IMR-90 (cell line): ENCODE results near the gene SRPK2. TPM values are rescaled to one million over a fixed set of nuclear protein-coding genes. Genes with fewer than 3 reads are reported as not detected.

Experiments used
- ATAC-seq: fragments of 200-7000 bp; cut with Tn5 transposase; 2 replicates; pipeline ENCODE4 v1.9.1; 2020; ENCODE audit warnings: low read depth, mild to moderate bottlenecking, moderate library complexity
- BruUV-seq: library from RNA; stranded (reverse); fragments of 400-500 nt; replicated peaks from 2 replicates; lab custom pipeline; 2021; lab: Mats Ljungman, UMichigan
- CTCF ChIA-PET: fragments of 300-600 bp; formaldehyde crosslinking; extraction: SDS; loops from one replicate; lab custom pipeline; 2021; ENCODE audit warnings: antibody characterized with exemption; lab: Yijun Ruan, JAX
- POLR2A ChIA-PET: fragments of 300-600 bp; sonication (Branson Sonifier 250); formaldehyde crosslinking; loops from one replicate; lab custom pipeline; 2022; ENCODE audit warnings: antibody characterized with exemption; ENCODE audit not compliant: unreplicated experiment; lab: Charles Lee
- DNase-seq: peaks from one replicate; pipeline ENCODE4 v3.0.0; 2013
- H2AFZ ChIP-seq: replicated peaks from 2 replicates; pipeline ENCODE3; 2013; ENCODE audit warnings: low read length, mild to moderate bottlenecking; ENCODE audit not compliant: poor library complexity
- H2AK5ac ChIP-seq: 2 replicates; pipeline ENCODE4 v1.6.1; 2013; ENCODE audit warnings: low read depth, low read length, inconsistent platforms
- H2AK9ac ChIP-seq: replicated peaks from 2 replicates; pipeline ENCODE3; 2013; ENCODE audit warnings: mild to moderate bottlenecking, low read depth, low read length, moderate library complexity; ENCODE audit not compliant: poor library complexity
- H2BK120ac ChIP-seq: 2 replicates; pipeline ENCODE4 v1.6.1; 2013; ENCODE audit warnings: low read depth, low read length, inconsistent platforms
- H2BK15ac ChIP-seq: 3 replicates; pipeline ENCODE4 v1.6.1; 2013; ENCODE audit warnings: low read depth, low read length, inconsistent platforms
- H2BK20ac ChIP-seq: 2 replicates; pipeline ENCODE4 v1.6.1; 2013; ENCODE audit warnings: low read depth, mild to moderate bottlenecking, inconsistent platforms, low read length, moderate library complexity
- H2BK5ac ChIP-seq: 2 replicates; pipeline ENCODE4 v1.6.1; 2013; ENCODE audit warnings: mild to moderate bottlenecking, low read depth, low read length, inconsistent platforms; ENCODE audit not compliant: poor library complexity, severe bottlenecking
- H3K14ac ChIP-seq: replicated peaks from 2 replicates; pipeline ENCODE4 v1.6.1; 2013; ENCODE audit warnings: low read depth, low read length, inconsistent platforms
- H3K18ac ChIP-seq: 2 replicates; pipeline ENCODE4 v1.6.1; 2013; ENCODE audit warnings: low read depth, low read length, control low read depth
- H3K23ac ChIP-seq: 2 replicates; pipeline ENCODE4 v1.6.1; 2013; ENCODE audit warnings: low read depth, low read length, inconsistent platforms
- H3K27ac ChIP-seq: 2 replicates; pipeline ENCODE4 v1.5.1; 2013; ENCODE audit warnings: mild to moderate bottlenecking, control low read depth, low read length; ENCODE audit not compliant: insufficient read depth
- H3K27me3 ChIP-seq: 2 replicates; pipeline ENCODE4 v1.6.1; 2013; ENCODE audit warnings: low read length; ENCODE audit not compliant: control insufficient read depth, insufficient read depth
- H3K36me3 ChIP-seq: 2 replicates; pipeline ENCODE4 v1.6.1; 2013; ENCODE audit warnings: low read length, mixed read lengths; ENCODE audit not compliant: control insufficient read depth, insufficient read depth
- H3K4ac ChIP-seq: 2 replicates; pipeline ENCODE4 v1.6.1; 2013; ENCODE audit warnings: low read depth, low read length, inconsistent platforms
- H3K4me1 ChIP-seq: 2 replicates; pipeline ENCODE4 v1.6.1; 2013; ENCODE audit warnings: low read length, mixed read lengths; ENCODE audit not compliant: control insufficient read depth, insufficient read depth
- H3K4me2 ChIP-seq: 2 replicates; pipeline ENCODE4 v1.6.1; 2013; ENCODE audit warnings: low read depth, mild to moderate bottlenecking, control low read depth, low read length, moderate library complexity
- H3K4me3 ChIP-seq: 2 replicates; pipeline ENCODE4 v1.5.1; 2013; ENCODE audit warnings: low read depth, mild to moderate bottlenecking, control low read depth, low read length, moderate library complexity; ENCODE audit not compliant: insufficient read depth
- H3K56ac ChIP-seq: 2 replicates; pipeline ENCODE4 v1.6.1; 2013; ENCODE audit warnings: low read length, inconsistent platforms; ENCODE audit not compliant: insufficient read depth; ENCODE audit errors: extremely low read depth
- H3K79me1 ChIP-seq, 2 experiments: 2 replicates each; pipeline ENCODE4 v1.6.1; 2013; ENCODE audit warnings: low read length in 2 of 2, inconsistent platforms in 1 of 2, low read depth in 1 of 2
- H3K9ac ChIP-seq: 2 replicates; pipeline ENCODE4 v1.6.1; 2013; ENCODE audit warnings: low read depth, low read length, control low read depth
- H3K9me1 ChIP-seq: 2 replicates; pipeline ENCODE4 v1.6.1; 2013; ENCODE audit warnings: low read length, inconsistent platforms; ENCODE audit not compliant: insufficient read depth
- H3K9me3 ChIP-seq: 2 replicates; pipeline ENCODE4 v1.6.1; 2013; ENCODE audit warnings: low read length; ENCODE audit not compliant: control insufficient read depth, insufficient read depth
- H4K20me1 ChIP-seq: 2 replicates; pipeline ENCODE4 v1.6.1; 2013; ENCODE audit warnings: low read length, inconsistent platforms; ENCODE audit not compliant: insufficient read depth
- H4K5ac ChIP-seq: 2 replicates; pipeline ENCODE4 v1.6.1; 2013; ENCODE audit warnings: mild to moderate bottlenecking, low read depth, low read length, control low read depth
- H4K8ac ChIP-seq, 2 experiments: 2 replicates each; pipeline ENCODE4 v1.6.1; 2013; ENCODE audit warnings: low read depth in 2 of 2, low read length in 2 of 2, control low read depth in 1 of 2, inconsistent platforms in 1 of 2
- H4K91ac ChIP-seq: 2 replicates; pipeline ENCODE4 v1.6.1; 2013; ENCODE audit warnings: low read depth, low read length, inconsistent platforms; ENCODE audit not compliant: insufficient read depth
- BHLHE40 ChIP-seq: fragments of 150-350 bp; IDR thresholded peaks from 2 replicates; pipeline ENCODE4 v1.6.1; 2016; ENCODE audit warnings: mild to moderate bottlenecking, low read depth, low read length
- CEBPB ChIP-seq: IDR thresholded peaks from 2 replicates; pipeline ENCODE4 v1.6.1; 2012; ENCODE audit warnings: low read depth, low read length, improper control_type of control experiment
- CHD1 ChIP-seq: IDR thresholded peaks from 2 replicates; pipeline ENCODE4 v1.6.1; 2012; ENCODE audit warnings: low read depth, low read length, improper control_type of control experiment
- MXI1 ChIP-seq: IDR thresholded peaks from 2 replicates; pipeline ENCODE4 v1.6.1; 2012; ENCODE audit warnings: low read depth, mild to moderate bottlenecking, low read length, moderate library complexity, borderline replicate concordance
- SMC3 ChIP-seq: fragments of 150-350 bp; IDR thresholded peaks from 2 replicates; pipeline ENCODE4 v1.6.1; 2016; ENCODE audit warnings: low read depth, mild to moderate bottlenecking, antibody characterized with exemption, low read length, moderate library complexity
- WGBS, 2 experiments: methylation state at CpG; one replicate each; pipeline versions ENCODE4 v1.1.5 to v1.1.7; 2013; ENCODE audit warnings: missing lambda C conversion rate in 2 of 2; ENCODE audit not compliant: insufficient read length in 1 of 2; ENCODE audit errors: extremely low coverage in 2 of 2; 5-methylcytosine and 5-hydroxymethylcytosine counted together
- dilution Hi-C: fragments of 300-500 bp; cut with HindIII; formaldehyde crosslinking; loops from one replicate; pipeline ENCODE4 v1.14.3; 2018; ENCODE audit warnings: low sequenced_read_pairs; ENCODE audit not compliant: unreplicated experiment
- in situ Hi-C: fragments of 300-500 bp; cut with MboI; formaldehyde crosslinking; loops from 3 replicates; pipeline ENCODE4 v1.14.3; 2019; ENCODE audit warnings: low sequenced_read_pairs, inconsistent platforms, mixed read lengths
- intact Hi-C: fragments of 100-400 bp; cut with micrococcal nuclease; formaldehyde crosslinking; loops from 2 replicates; pipeline ENCODE4 v1.10.0; 2022
- polyA plus RNA-seq, 3 experiments: library from polyadenylated mRNA; depleted of rRNA; stranded (reverse); fragments of >200 nt; gene quantifications; 2 replicates each; pipeline ENCODE4 v1.2.3, GENCODE V29; 2012; ENCODE audit warnings: low replicate concordance in 1 of 3
- total RNA-seq: library from RNA; depleted of rRNA; stranded (reverse); fragments of >200 nt; gene quantifications from 2 replicates; pipeline ENCODE4 v1.2.3, GENCODE V29; 2012
- TF ChIP-seq, protein P1 (sequence below): fragments of 150-350 bp; IDR thresholded peaks from 2 replicates; pipeline ENCODE4 v1.6.1; 2016; ENCODE audit warnings: low read depth, mild to moderate bottlenecking, low read length, moderate library complexity, borderline replicate concordance
- TF ChIP-seq, protein P2 (sequence below): conservative IDR thresholded peaks from 2 replicates; pipeline ENCODE4 v1.5.1; 2012; ENCODE audit warnings: mild to moderate bottlenecking, low read depth, low read length, improper control_type of control experiment

Gene SRPK2
- total and polyA plus RNA-seq, 2 of the 4 experiments (the other 2 are of a cell fraction) = 13.2 to 33.0 TPM

DNA sequence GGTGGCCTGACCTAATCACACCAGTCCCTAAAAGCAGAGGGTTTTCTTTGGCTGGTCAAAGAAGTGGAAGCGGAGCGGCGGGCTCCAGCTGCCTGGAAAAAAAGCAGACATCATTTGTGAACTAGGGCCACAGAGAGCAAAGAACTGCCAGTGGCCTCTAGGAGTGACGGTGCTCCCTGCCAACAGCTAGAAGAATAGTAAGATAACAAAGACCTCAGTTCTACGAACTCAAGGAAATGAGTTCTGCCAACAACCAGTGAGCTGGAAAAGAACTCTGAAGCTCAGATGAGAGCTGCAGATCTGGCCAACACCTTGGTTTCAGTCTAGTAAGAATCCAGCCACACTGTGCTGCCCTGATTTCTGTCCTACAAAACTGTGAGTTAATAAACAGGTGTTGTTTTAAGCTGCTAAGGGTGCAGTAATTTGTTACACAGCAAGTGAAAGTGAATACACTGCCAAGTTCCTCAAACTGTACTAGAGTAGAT, 178.0 kb downstream of the SRPK2 start:
- H4K91ac ChIP-seq = no peak overlapping the region
- ChIA-PET CTCF (no interaction called here), POLR2A (no interaction called here)
- no peak overlapping the region for H2AK9ac ChIP-seq
- 34% methylated on average over 2 of the region's 5 CpGs; no CpG with 5 or more reads in 1 of the 2 experiments for WGBS, 2 experiments
- in situ Hi-C loops = no loop called here
- 0 out of 2 replicates have a peak overlapping the region, but pooled peaks have one; percentile 15 for H3K23ac ChIP-seq
- no peak overlapping the region for H2AK5ac ChIP-seq
- no peak overlapping the region for H2BK120ac ChIP-seq
- no peak overlapping the region for H3K4ac ChIP-seq
- ATAC-seq (no peak), DNase-seq (no peak)
- no peak overlapping the region for H3K4me2 ChIP-seq
- no peak overlapping the region for H3K56ac ChIP-seq
- H3K9me1 ChIP-seq = peaks cover 3% of the 10 kb centered on the region; the same call in 1 of the 2 replicates
- H2BK20ac ChIP-seq = no peak overlapping the region
- BruUV-seq = no TSS peak
- no peak overlapping the region for H4K8ac ChIP-seq
- peaks cover 31 to 61% of the 10 kb centered on the region in 2 experiments for H3K79me1 ChIP-seq
- no peaks in the 10 kb centered on the region for H3K27me3 ChIP-seq
- H2BK15ac ChIP-seq = no peak overlapping the region
- no peak overlapping the region for H2BK5ac ChIP-seq
- H3K9me3 ChIP-seq = no peaks in the 10 kb centered on the region
- intact Hi-C loops = no loop called here
- dilution Hi-C loops = no loop called here
- no peak overlapping the region for H3K9ac ChIP-seq
- TF ChIP-seq MXI1 = no peak
- TF ChIP-seq CEBPB = no peak
- TF ChIP-seq SMC3 = no peak
- no peak for TF ChIP-seq CHD1
- no peak for TF ChIP-seq BHLHE40
- TF ChIP-seq, protein P1, sequence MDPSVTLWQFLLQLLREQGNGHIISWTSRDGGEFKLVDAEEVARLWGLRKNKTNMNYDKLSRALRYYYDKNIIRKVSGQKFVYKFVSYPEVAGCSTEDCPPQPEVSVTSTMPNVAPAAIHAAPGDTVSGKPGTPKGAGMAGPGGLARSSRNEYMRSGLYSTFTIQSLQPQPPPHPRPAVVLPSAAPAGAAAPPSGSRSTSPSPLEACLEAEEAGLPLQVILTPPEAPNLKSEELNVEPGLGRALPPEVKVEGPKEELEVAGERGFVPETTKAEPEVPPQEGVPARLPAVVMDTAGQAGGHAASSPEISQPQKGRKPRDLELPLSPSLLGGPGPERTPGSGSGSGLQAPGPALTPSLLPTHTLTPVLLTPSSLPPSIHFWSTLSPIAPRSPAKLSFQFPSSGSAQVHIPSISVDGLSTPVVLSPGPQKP = no peak
- TF ChIP-seq, protein P2, sequence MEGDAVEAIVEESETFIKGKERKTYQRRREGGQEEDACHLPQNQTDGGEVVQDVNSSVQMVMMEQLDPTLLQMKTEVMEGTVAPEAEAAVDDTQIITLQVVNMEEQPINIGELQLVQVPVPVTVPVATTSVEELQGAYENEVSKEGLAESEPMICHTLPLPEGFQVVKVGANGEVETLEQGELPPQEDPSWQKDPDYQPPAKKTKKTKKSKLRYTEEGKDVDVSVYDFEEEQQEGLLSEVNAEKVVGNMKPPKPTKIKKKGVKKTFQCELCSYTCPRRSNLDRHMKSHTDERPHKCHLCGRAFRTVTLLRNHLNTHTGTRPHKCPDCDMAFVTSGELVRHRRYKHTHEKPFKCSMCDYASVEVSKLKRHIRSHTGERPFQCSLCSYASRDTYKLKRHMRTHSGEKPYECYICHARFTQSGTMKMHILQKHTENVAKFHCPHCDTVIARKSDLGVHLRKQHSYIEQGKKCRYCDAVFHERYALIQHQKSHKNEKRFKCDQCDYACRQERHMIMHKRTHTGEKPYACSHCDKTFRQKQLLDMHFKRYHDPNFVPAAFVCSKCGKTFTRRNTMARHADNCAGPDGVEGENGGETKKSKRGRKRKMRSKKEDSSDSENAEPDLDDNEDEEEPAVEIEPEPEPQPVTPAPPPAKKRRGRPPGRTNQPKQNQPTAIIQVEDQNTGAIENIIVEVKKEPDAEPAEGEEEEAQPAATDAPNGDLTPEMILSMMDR = no peak
- no peak overlapping the region for H2AFZ ChIP-seq
- peaks cover 60% of the 10 kb centered on the region for H4K20me1 ChIP-seq
- no peaks in the 10 kb centered on the region for H3K36me3 ChIP-seq
- H4K5ac ChIP-seq = no peak overlapping the region
- H3K4me3 ChIP-seq = no peak overlapping the region
- H3K4me1 ChIP-seq = no peaks in the 10 kb centered on the region
- no peak overlapping the region for H3K18ac ChIP-seq
- no peak overlapping the region for H3K27ac ChIP-seq
- H3K14ac ChIP-seq = no peak overlapping the region
